ENCODE measurements around the gene KLHL12.

Gene KLHL12

DNA sequence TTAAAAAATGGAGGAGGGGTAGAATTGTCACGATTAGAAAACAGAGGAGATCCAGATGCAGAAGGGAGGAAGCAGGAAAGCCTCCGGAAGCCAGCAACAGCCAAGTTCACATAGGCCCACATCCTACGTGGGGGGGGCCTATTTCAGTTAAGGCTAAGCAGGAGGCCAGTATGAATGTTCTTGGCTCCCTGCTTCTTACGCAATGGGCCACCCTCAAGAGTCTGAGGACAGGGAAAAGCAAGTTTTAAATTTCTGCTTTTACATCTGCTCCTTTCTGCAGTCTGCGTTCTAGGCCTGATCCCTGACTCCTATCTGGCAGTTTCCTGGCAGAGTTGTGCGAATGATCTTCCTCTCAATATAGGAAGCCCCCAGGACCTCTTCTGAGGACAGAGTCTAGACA is 68.7 kb downstream of the KLHL12 start:
- Histone ChIP-seq H3K27me3 (ENCODE audit: control insufficient read depth in 1 of 2, insufficient read depth in 2 of 2, low read length in 2 of 2) (no peaks in the 10 kb centered on the region), H3K27ac (ENCODE audit: low read length) (peak overlapping the region; percentile 58), H3K4me1 (ENCODE audit: control insufficient read depth, insufficient read depth, low read length) (peaks cover 24% of the 10 kb centered on the region), H3K36me3 (ENCODE audit: control insufficient read depth in 2 of 2, insufficient read depth in 2 of 2, low read length in 2 of 2) (no peaks in the 10 kb centered on the region), H3K9me3 (ENCODE audit: control insufficient read depth in 2 of 2, low read length in 2 of 2) (no peaks in the 10 kb centered on the region), H3K9ac (ENCODE audit: low read length in 2 of 2) (peak overlapping the region in 1 of 2 donors; percentile 30), H3K4me3 (ENCODE audit: low read length in 2 of 2) (no peak overlapping the region)

DNA sequence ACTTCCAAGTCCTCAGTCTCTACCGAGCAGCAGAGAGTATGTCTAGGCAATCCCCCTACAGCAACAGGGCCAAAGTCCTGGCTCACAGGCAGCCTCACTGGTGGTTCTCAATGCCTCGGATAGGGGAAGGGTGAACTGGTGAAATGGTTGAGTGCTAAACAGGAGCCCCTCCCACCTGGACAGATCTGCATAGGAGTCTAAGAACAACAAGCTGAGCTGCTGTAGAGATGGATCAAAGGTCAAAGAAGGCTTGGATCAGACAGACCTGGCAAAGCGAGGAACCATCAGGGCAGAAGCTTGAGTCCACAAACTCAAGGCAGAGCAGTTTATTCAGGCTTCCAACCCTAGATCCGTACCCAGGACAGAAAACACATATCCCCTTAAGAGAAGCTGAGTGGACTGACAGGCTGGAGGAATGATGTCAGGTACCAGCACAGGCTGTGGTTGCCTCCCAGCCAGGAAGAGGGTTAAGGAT is 69.9 kb downstream of the KLHL12 start:
- Histone ChIP-seq H3K36me3 (ENCODE audit: control insufficient read depth in 2 of 2, insufficient read depth in 2 of 2, low read length in 2 of 2) (no peaks in the 10 kb centered on the region), H3K9me3 (ENCODE audit: control insufficient read depth in 2 of 2, low read length in 2 of 2) (no peaks in the 10 kb centered on the region), H3K4me1 (ENCODE audit: control insufficient read depth, insufficient read depth, low read length) (peaks cover 24% of the 10 kb centered on the region), H3K27me3 (ENCODE audit: control insufficient read depth in 1 of 2, insufficient read depth in 2 of 2, low read length in 2 of 2) (no peaks in the 10 kb centered on the region), H3K27ac (ENCODE audit: low read length) (no peak overlapping the region), H3K4me3 (ENCODE audit: low read length in 2 of 2) (no peak overlapping the region), H3K9ac (ENCODE audit: low read length in 2 of 2) (no peak overlapping the region)

DNA sequence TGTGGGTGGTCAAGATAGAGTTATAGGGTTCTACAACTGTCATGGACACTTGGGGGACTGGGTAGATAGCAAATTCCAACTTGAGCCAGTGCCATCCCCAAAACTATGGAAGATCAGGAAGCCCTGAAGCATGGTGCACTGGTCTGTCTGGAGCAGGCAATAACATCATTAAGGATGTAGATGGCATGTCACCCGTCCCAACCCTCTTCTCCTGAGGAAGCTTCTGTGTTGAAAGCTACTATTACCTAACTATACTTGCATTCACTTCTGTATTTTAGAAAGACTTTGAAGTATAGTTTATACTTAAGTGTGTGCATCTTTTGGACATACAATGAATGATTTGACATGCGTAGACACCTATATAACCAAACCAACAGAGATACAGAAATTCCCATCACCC is 71.0 kb downstream of the KLHL12 start:
- peaks cover 16% of the 10 kb centered on the region for H3K4me1 ChIP-seq (ENCODE audit: control insufficient read depth, insufficient read depth, low read length)
- H3K27ac ChIP-seq (ENCODE audit: low read length), result no peak overlapping the region
- no peaks in the 10 kb centered on the region for H3K27me3 ChIP-seq (ENCODE audit: control insufficient read depth in 1 of 2, insufficient read depth in 2 of 2, low read length in 2 of 2)
- no peak overlapping the region for H3K9ac ChIP-seq (ENCODE audit: low read length in 2 of 2)
- no peaks in the 10 kb centered on the region for H3K9me3 ChIP-seq (ENCODE audit: control insufficient read depth in 2 of 2, low read length in 2 of 2)
- no peaks in the 10 kb centered on the region for H3K36me3 ChIP-seq (ENCODE audit: control insufficient read depth in 2 of 2, insufficient read depth in 2 of 2, low read length in 2 of 2)
- no peak overlapping the region for H3K4me3 ChIP-seq (ENCODE audit: low read length in 2 of 2)

DNA sequence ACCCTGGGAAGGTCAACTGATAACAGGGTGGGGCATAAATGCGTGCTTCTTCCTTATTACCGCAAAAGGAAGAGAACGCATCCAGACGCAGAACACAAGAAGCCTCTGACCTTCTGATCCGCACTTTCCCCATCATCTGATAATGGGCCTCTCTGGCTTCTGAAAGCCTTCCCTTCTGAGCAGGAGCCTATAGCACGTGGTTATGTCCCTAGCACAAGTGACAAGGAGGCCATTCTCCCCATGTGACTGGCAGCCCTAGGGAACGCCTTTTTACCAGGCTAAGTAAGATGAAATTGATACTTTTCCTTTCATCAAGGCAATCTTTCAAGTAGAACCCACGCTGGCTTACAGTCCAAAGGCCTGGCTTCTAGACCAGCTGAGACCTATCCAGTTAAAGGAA is 72.2 kb downstream of the KLHL12 start:
- no peak overlapping the region for H3K4me3 ChIP-seq (ENCODE audit: low read length in 2 of 2)
- H3K27me3 ChIP-seq (ENCODE audit: control insufficient read depth in 1 of 2, insufficient read depth in 2 of 2, low read length in 2 of 2), result no peaks in the 10 kb centered on the region
- no peaks in the 10 kb centered on the region for H3K36me3 ChIP-seq (ENCODE audit: control insufficient read depth in 2 of 2, insufficient read depth in 2 of 2, low read length in 2 of 2)
- H3K27ac ChIP-seq (ENCODE audit: low read length), result no peak overlapping the region
- no peaks in the 10 kb centered on the region for H3K9me3 ChIP-seq (ENCODE audit: control insufficient read depth in 2 of 2, low read length in 2 of 2)
- H3K9ac ChIP-seq (ENCODE audit: low read length in 2 of 2), result no peak overlapping the region
- peaks cover 11% of the 10 kb centered on the region for H3K4me1 ChIP-seq (ENCODE audit: control insufficient read depth, insufficient read depth, low read length)

DNA sequence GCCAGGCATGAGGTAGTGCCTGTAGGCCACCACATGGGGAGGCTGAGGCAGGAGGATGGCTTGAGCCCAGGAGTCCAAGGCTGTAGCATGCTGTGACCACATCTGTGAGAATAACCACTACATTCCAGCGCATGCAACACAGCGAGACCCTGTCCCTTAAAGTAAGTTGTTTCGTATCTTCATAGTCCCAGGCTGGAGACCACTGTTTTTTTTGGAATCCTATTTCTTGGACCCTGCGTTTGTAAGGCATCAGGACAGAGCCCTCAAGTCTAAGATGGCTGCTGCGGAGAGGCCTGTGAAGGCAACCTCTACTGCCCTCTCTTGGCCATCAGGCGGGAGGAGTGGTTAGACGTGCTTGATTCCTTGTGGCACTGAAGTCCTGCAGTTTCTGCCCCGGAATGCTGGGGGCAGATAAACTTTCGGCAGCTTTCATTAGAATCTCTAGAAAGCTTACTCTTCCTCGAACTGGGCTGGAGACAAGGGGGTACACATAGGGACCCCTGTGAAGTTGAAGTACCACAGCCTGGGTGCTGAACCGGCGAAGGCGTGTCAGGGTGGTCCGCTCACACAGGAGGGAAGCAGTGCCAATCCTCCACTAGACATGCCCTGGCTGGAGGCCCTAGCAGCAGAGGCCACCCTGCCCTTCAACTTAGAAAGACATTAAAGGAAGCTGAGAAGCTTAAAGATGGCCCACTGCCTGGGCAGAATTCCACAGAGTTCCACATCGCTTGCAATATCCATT is 74.7 kb downstream of the KLHL12 start:
- Histone ChIP-seq H3K4me3 (ENCODE audit: low read length in 2 of 2) (no peak overlapping the region), H3K4me1 (ENCODE audit: control insufficient read depth, insufficient read depth, low read length) (peaks cover 2% of the 10 kb centered on the region), H3K27me3 (ENCODE audit: control insufficient read depth in 1 of 2, insufficient read depth in 2 of 2, low read length in 2 of 2) (no peaks in the 10 kb centered on the region), H3K9ac (ENCODE audit: low read length in 2 of 2) (no peak overlapping the region), H3K9me3 (ENCODE audit: control insufficient read depth in 2 of 2, low read length in 2 of 2) (no peaks in the 10 kb centered on the region), H3K36me3 (ENCODE audit: control insufficient read depth in 2 of 2, insufficient read depth in 2 of 2, low read length in 2 of 2) (no peaks in the 10 kb centered on the region), H3K27ac (ENCODE audit: low read length) (no peak overlapping the region)

DNA sequence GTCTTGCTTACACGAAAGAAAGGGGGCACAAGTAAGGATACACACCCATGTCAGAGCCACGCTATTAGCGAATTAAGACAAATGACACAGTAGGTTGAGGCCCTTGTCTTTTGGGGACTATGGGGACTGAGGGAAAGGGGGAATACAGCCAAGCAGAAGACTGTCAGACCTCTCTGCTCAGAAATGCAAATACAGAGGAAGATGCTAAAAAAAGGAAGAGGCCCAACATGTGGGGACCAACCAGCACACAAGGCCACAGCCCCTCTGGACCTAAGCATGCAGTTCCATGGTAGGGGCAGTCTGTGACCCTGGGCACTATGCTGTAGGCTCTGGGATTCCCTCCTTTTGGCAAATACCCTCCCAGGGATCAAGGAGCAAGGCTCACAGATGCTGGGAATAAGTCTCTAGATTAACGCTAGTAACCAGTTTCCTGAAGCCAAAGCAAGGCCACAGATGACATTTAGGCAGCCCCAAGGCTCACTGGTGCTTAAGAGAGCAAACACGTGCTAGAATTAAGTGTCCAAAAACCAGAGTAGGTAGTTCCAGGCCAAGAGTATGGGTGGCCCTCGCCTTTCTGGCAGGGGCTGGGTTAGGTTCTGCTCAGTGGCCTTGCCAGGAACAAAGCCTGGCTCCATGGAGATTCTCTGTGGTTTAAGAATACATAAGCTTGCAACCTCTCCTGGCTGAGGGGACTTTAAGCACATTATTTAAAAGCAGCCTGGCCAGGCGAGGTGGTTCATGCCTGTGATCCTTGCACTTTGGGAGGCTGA is 76.3 kb downstream of the KLHL12 start:
- Histone ChIP-seq H3K4me1 (ENCODE audit: control insufficient read depth, insufficient read depth, low read length) (no peaks in the 10 kb centered on the region), H3K9ac (ENCODE audit: low read length in 2 of 2) (no peak overlapping the region), H3K9me3 (ENCODE audit: control insufficient read depth in 2 of 2, low read length in 2 of 2) (no peaks in the 10 kb centered on the region), H3K36me3 (ENCODE audit: control insufficient read depth in 2 of 2, insufficient read depth in 2 of 2, low read length in 2 of 2) (no peaks in the 10 kb centered on the region), H3K27me3 (ENCODE audit: control insufficient read depth in 1 of 2, insufficient read depth in 2 of 2, low read length in 2 of 2) (no peaks in the 10 kb centered on the region), H3K4me3 (ENCODE audit: low read length in 2 of 2) (no peak overlapping the region), H3K27ac (ENCODE audit: low read length) (no peak overlapping the region)

DNA sequence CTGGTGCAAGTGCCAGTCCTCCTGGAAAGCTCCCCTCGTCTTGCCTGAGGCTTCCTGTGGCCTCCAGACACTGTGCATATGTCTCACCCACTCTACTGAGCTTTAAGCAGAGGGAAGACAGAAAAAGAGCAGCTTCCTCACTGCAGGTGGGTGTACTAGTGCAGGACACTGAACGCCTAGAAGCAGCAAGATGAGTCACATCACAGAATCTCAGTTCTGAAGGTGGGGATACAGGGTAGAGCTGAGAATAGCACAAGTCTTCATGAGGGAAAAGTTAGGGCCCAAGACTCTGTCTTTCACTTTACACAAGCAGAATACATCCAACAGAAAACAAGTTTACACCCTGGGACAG is 78.9 kb downstream of the KLHL12 start:
- Histone ChIP-seq H3K9me3 (ENCODE audit: control insufficient read depth in 2 of 2, low read length in 2 of 2) (no peaks in the 10 kb centered on the region), H3K4me1 (ENCODE audit: control insufficient read depth, insufficient read depth, low read length) (no peaks in the 10 kb centered on the region), H3K27ac (ENCODE audit: low read length) (no peak overlapping the region), H3K4me3 (ENCODE audit: low read length in 2 of 2) (no peak overlapping the region), H3K27me3 (ENCODE audit: control insufficient read depth in 1 of 2, insufficient read depth in 2 of 2, low read length in 2 of 2) (no peaks in the 10 kb centered on the region), H3K36me3 (ENCODE audit: control insufficient read depth in 2 of 2, insufficient read depth in 2 of 2, low read length in 2 of 2) (no peaks in the 10 kb centered on the region), H3K9ac (ENCODE audit: low read length in 2 of 2) (no peak overlapping the region)

DNA sequence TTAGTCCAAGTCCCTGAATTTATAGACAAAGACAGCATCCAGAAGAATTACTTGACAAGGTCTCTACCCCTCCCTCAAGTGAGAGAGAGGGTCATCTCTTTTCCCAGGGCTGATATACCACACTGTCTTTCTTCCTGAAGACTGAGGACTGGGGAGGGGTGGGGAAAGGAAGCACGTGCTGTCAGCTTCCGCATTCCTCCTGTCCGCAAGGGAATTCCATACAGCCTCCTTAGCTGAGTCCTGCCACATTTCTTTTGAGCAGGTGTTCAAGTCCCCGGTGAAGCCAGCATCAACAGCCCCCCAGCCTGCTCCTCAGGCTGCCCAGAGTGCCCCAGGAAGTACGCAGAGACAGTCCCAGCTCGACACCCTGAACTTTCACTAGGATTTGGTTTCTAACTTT is 82.1 kb downstream of the KLHL12 start:
- H3K27ac ChIP-seq (ENCODE audit: low read length), result no peak overlapping the region
- no peaks in the 10 kb centered on the region for H3K9me3 ChIP-seq (ENCODE audit: control insufficient read depth in 2 of 2, low read length in 2 of 2)
- no peak overlapping the region for H3K4me3 ChIP-seq (ENCODE audit: low read length in 2 of 2)
- no peaks in the 10 kb centered on the region for H3K4me1 ChIP-seq (ENCODE audit: control insufficient read depth, insufficient read depth, low read length)
- H3K9ac ChIP-seq (ENCODE audit: low read length in 2 of 2), result no peak overlapping the region
- no peaks in the 10 kb centered on the region for H3K27me3 ChIP-seq (ENCODE audit: control insufficient read depth in 1 of 2, insufficient read depth in 2 of 2, low read length in 2 of 2)
- H3K36me3 ChIP-seq (ENCODE audit: control insufficient read depth in 2 of 2, insufficient read depth in 2 of 2, low read length in 2 of 2), result no peaks in the 10 kb centered on the region

DNA sequence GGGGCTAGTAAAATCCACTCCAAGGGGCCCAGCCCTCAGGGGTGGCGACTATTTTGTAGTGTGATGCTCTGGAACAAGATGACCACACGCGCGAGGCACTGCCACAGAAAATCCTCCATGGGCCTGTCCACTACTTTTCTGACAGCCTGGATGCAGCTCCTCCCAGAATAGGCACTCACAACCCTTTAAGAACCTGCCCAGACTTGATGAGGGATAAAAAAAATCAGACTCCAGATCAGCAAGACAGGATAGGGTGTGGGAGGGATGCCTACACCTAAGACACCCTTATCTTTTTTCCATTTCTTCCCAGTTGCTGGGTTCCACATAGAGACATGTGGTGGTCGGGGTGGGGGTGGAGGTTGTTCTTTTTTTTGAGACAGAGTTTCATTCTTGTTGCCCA is 82.8 kb downstream of the KLHL12 start:
- Histone ChIP-seq H3K36me3 (ENCODE audit: control insufficient read depth in 2 of 2, insufficient read depth in 2 of 2, low read length in 2 of 2) (no peaks in the 10 kb centered on the region), H3K9me3 (ENCODE audit: control insufficient read depth in 2 of 2, low read length in 2 of 2) (no peaks in the 10 kb centered on the region), H3K4me1 (ENCODE audit: control insufficient read depth, insufficient read depth, low read length) (no peaks in the 10 kb centered on the region), H3K4me3 (ENCODE audit: low read length in 2 of 2) (no peak overlapping the region), H3K27me3 (ENCODE audit: control insufficient read depth in 1 of 2, insufficient read depth in 2 of 2, low read length in 2 of 2) (no peaks in the 10 kb centered on the region), H3K9ac (ENCODE audit: low read length in 2 of 2) (no peak overlapping the region), H3K27ac (ENCODE audit: low read length) (no peak overlapping the region)

DNA sequence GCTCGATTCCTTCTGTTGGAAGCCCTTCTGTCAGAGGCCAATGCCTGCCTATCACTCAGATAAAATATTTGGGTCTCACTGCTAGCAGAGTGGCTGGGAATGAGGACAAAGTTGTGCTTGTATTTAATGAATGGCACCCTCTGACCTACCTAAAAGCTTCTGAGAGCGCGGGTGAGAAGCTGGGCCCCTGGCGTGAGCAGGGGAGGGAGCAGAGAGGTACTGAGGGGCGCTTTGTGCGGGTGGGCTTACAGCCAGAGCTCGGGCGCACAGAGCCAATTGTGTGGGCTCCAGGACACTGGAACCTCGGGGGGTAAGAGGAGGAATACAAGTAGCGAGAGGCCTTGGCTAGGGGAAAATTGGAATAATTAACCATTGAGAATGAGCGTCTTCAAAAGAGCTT is 84.0 kb downstream of the KLHL12 start:
- Histone ChIP-seq H3K27me3 (ENCODE audit: control insufficient read depth in 1 of 2, insufficient read depth in 2 of 2, low read length in 2 of 2) (no peaks in the 10 kb centered on the region), H3K9ac (ENCODE audit: low read length in 2 of 2) (no peak overlapping the region), H3K9me3 (ENCODE audit: control insufficient read depth in 2 of 2, low read length in 2 of 2) (no peaks in the 10 kb centered on the region), H3K4me3 (ENCODE audit: low read length in 2 of 2) (no peak overlapping the region), H3K27ac (ENCODE audit: low read length) (no peak overlapping the region), H3K4me1 (ENCODE audit: control insufficient read depth, insufficient read depth, low read length) (no peaks in the 10 kb centered on the region), H3K36me3 (ENCODE audit: control insufficient read depth in 2 of 2, insufficient read depth in 2 of 2, low read length in 2 of 2) (no peaks in the 10 kb centered on the region)

All from stomach smooth muscle (tissue), 2 donors.